HG03108 (cell line): ENCODE results near the gene NLRC4.
"Not testable (repeated sequence)": the region's sequence is repeated elsewhere in the genome, so short reads cannot be mapped to it uniquely, and the experiment has no call there.

Experiments used
- ATAC-seq: cut with Tn5 transposase; IDR thresholded peaks from one replicate; pipeline ENCODE4 v1.9.1; 2021; ENCODE audit warnings: moderate library complexity; ENCODE audit not compliant: unreplicated experiment

Gene NLRC4

GRCh38 chr2:32264422-32265105 lies at the start of gene NLRC4:
Gene NLRC4, minus strand, starts transcription at chr2:32264886. Its CDS starts 8,111 bp downstream, at chr2:32256775.
- ATAC-seq, result peak; percentile 94

- ATAC-seq, result no peak
Measured at GRCh38 chr2:32310577-32310976, 45.9 kb upstream of the NLRC4 start.

GRCh38 chr2:32293966-32294562 lies 29.4 kb upstream of the NLRC4 start:
- not testable (repeated sequence) for ATAC-seq

GRCh38 chr2:32293493-32293892 lies 28.8 kb upstream of the NLRC4 start:
- ATAC-seq, result not testable (repeated sequence)

GRCh38 chr2:32291746-32292145 lies 27.1 kb upstream of the NLRC4 start:
- no peak for ATAC-seq

- ATAC-seq, result no peak
Measured at GRCh38 chr2:32290000-32290339, 25.3 kb upstream of the NLRC4 start.

- ATAC-seq, result no peak
Measured at GRCh38 chr2:32289165-32289999, 24.7 kb upstream of the NLRC4 start.

GRCh38 chr2:32284321-32284720 lies 19.6 kb upstream of the NLRC4 start:
- ATAC-seq, result no peak

- ATAC-seq, result no peak
Measured at GRCh38 chr2:32278478-32278853, 13.8 kb upstream of the NLRC4 start.

- peak; percentile 98 for ATAC-seq
Measured at GRCh38 chr2:32277674-32278477, 13.2 kb upstream of the NLRC4 start, which contains the start of gene YIPF4. Gene YIPF4, plus strand, starts transcription at chr2:32277904. Its CDS starts 252 bp downstream, at chr2:32278156.

GRCh38 chr2:32277363-32277673 lies 12.6 kb upstream of the NLRC4 start:
- ATAC-seq, result no peak

GRCh38 chr2:32275790-32276189 lies 11.1 kb upstream of the NLRC4 start:
- ATAC-seq, result not testable (repeated sequence)

- ATAC-seq, result no peak
Measured at GRCh38 chr2:32274289-32274688, 9.6 kb upstream of the NLRC4 start.

- ATAC-seq, result no peak
Measured at GRCh38 chr2:32272279-32272678, 7.6 kb upstream of the NLRC4 start.

GRCh38 chr2:32271063-32271462 lies 6.4 kb upstream of the NLRC4 start:
- no peak for ATAC-seq

GRCh38 chr2:32262105-32262504 lies 2.6 kb downstream of the NLRC4 start:
- ATAC-seq, result no peak

GRCh38 chr2:32260376-32260775 lies 4.3 kb downstream of the NLRC4 start:
- ATAC-seq, result no peak

- no peak for ATAC-seq
Measured at GRCh38 chr2:32258242-32258641, 6.4 kb downstream of the NLRC4 start.

- ATAC-seq, result no peak
Measured at GRCh38 chr2:32250290-32250689, 14.4 kb downstream of the NLRC4 start.

GRCh38 chr2:32249731-32250236 lies 14.9 kb downstream of the NLRC4 start:
- no peak for ATAC-seq

- no peak for ATAC-seq
Measured at GRCh38 chr2:32248299-32248698, 16.4 kb downstream of the NLRC4 start.
